HepG2 (cell line): Measurements from ENCODE around the gene TBX6. TPM values are rescaled to one million over a fixed set of nuclear protein-coding genes. Genes with fewer than 3 reads are reported as not detected.

ENCODE experiments used
- AKAP8 ChIP-seq: sonication (generic); formaldehyde crosslinking; IDR thresholded peaks from 2 replicates; pipeline ENCODE4 v1.5.1; 2020; ENCODE audit warnings: mild to moderate bottlenecking, missing genetic modification reagents
- KMT2A ChIP-seq: sonication (generic); formaldehyde crosslinking; IDR thresholded peaks from 2 replicates; pipeline ENCODE4 v1.4.0; 2020; ENCODE audit warnings: missing genetic modification reagents
- NBN ChIP-seq: fragments of 450-650 bp; conservative IDR thresholded peaks from 2 replicates; pipeline ENCODE4 v1.6.1; 2017
- REPIN1 ChIP-seq: sonication (generic); formaldehyde crosslinking; IDR thresholded peaks from 2 replicates; pipeline ENCODE4 v1.8.0; 2022; ENCODE audit warnings: missing genetic modification reagents, low read depth, mild to moderate bottlenecking, borderline replicate concordance
- SP4 ChIP-seq: sonication (generic); formaldehyde crosslinking; IDR thresholded peaks from 2 replicates; pipeline ENCODE4 v1.8.1; 2023; ENCODE audit warnings: mild to moderate bottlenecking, missing genetic modification reagents
- ZNF33A ChIP-seq: sonication (generic); formaldehyde crosslinking; IDR thresholded peaks from 2 replicates; pipeline ENCODE4 v1.5.1; 2020; ENCODE audit warnings: missing genetic modification reagents, mild to moderate bottlenecking, moderate library complexity, borderline replicate concordance
- ZNF703 ChIP-seq: sonication (generic); formaldehyde crosslinking; IDR thresholded peaks from 2 replicates; pipeline ENCODE4 v1.5.1; 2020; ENCODE audit warnings: missing genetic modification reagents, mild to moderate bottlenecking, moderate library complexity, borderline replicate concordance
- ZNF879 ChIP-seq: sonication (generic); formaldehyde crosslinking; IDR thresholded peaks from 2 replicates; pipeline ENCODE4 v1.8.1; 2023; ENCODE audit warnings: missing genetic modification reagents
- polyA plus RNA-seq, 8 experiments: library from polyadenylated mRNA; depleted of rRNA in 3 of 8; stranded (reverse) in 7 of 8; unstranded in 1 of 8; fragments of >200 nt; fragmentation: Illumina TruSeq in 4 of 8; extraction: Trizol in 4 of 8; gene quantifications; 2 replicates each; pipeline versions ENCODE4 v1.2.1 to v1.2.3, GENCODE V29; 2011 to 2016; ENCODE audit warnings: low read depth in 4 of 8, missing spikeins in 1 of 8, mixed read lengths in 1 of 8; ENCODE audit not compliant: insufficient read depth in 1 of 8
- total RNA-seq, 5 experiments: library from RNA; depleted of rRNA; stranded (reverse); fragments of >200 nt; fragmentation: Illumina TruSeq; extraction: Trizol; gene quantifications; 2 replicates each; pipeline ENCODE4 v1.2.3, GENCODE V29; 2016; ENCODE audit warnings: low read depth in 1 of 5
- TF ChIP-seq, protein P1 (sequence below): sonication (generic); formaldehyde crosslinking; IDR thresholded peaks from 2 replicates; pipeline ENCODE4 v1.4.0; 2020; ENCODE audit warnings: missing genetic modification reagents
- TF ChIP-seq, protein P2 (sequence below): sonication (generic); formaldehyde crosslinking; conservative IDR thresholded peaks from 2 replicates; pipeline ENCODE4 v1.4.0; 2020; ENCODE audit warnings: mild to moderate bottlenecking, missing genetic modification reagents, moderate library complexity
- TF ChIP-seq, protein P3 (sequence below): IDR thresholded peaks from 2 replicates; pipeline ENCODE4 v1.6.1; 2016; ENCODE audit warnings: low read depth
- TF ChIP-seq, protein P4 (sequence below): sonication (generic); formaldehyde crosslinking; IDR thresholded peaks from 2 replicates; pipeline ENCODE4 v1.8.0; 2022; ENCODE audit warnings: missing genetic modification reagents, mild to moderate bottlenecking, moderate library complexity, borderline replicate concordance
- TF ChIP-seq, protein P5 (sequence below), 2 experiments: IDR thresholded peaks; 2 replicates each; pipeline ENCODE4 v1.6.1; 2011 to 2012; ENCODE audit warnings: low read length in 2 of 2, borderline replicate concordance in 1 of 2, low read depth in 1 of 2, mild to moderate bottlenecking in 1 of 2, moderate library complexity in 1 of 2

Gene TBX6
- total and polyA plus RNA-seq, 2 of the 13 experiments (the other 11 are each of a cell fraction or from before 2014, with no cell fraction given): 0.24 to 0.42 TPM

DNA sequence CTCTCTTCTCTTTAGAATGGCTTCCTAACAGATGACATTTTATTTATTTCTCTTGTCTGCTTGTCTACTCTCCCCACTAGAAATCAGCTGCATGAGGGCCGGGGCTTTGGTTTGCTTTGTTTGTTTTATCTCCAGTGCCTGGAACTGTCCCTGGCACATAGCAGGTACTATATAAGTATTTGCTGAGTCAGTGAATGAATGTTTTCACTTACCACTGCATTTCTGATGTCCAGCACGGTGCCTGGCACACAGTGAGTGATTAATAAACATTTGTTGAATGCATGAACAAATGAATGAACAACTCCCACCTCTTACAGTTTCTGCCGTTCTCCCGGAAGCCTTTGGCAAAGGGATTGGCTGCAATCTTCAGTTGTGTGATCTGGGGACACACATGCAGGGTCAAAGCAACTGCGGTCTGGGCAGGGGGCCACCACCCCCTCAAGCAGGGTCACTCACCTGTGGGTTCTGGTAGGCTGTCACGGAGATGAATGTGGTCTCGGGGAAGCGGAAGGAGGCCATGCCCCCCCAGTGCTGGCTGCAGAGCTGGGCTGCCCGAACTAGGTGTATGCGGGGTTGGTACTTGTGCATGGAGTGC is 3.4 kb downstream of the TBX6 start (continued):
- TF ChIP-seq, protein P1, sequence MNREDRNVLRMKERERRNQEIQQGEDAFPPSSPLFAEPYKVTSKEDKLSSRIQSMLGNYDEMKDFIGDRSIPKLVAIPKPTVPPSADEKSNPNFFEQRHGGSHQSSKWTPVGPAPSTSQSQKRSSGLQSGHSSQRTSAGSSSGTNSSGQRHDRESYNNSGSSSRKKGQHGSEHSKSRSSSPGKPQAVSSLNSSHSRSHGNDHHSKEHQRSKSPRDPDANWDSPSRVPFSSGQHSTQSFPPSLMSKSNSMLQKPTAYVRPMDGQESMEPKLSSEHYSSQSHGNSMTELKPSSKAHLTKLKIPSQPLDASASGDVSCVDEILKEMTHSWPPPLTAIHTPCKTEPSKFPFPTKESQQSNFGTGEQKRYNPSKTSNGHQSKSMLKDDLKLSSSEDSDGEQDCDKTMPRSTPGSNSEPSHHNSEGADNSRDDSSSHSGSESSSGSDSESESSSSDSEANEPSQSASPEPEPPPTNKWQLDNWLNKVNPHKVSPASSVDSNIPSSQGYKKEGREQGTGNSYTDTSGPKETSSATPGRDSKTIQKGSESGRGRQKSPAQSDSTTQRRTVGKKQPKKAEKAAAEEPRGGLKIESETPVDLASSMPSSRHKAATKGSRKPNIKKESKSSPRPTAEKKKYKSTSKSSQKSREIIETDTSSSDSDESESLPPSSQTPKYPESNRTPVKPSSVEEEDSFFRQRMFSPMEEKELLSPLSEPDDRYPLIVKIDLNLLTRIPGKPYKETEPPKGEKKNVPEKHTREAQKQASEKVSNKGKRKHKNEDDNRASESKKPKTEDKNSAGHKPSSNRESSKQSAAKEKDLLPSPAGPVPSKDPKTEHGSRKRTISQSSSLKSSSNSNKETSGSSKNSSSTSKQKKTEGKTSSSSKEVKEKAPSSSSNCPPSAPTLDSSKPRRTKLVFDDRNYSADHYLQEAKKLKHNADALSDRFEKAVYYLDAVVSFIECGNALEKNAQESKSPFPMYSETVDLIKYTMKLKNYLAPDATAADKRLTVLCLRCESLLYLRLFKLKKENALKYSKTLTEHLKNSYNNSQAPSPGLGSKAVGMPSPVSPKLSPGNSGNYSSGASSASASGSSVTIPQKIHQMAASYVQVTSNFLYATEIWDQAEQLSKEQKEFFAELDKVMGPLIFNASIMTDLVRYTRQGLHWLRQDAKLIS (CRISPR knock-in tag): no peak
- TF ChIP-seq NBN: no peak
- TF ChIP-seq, protein P2, sequence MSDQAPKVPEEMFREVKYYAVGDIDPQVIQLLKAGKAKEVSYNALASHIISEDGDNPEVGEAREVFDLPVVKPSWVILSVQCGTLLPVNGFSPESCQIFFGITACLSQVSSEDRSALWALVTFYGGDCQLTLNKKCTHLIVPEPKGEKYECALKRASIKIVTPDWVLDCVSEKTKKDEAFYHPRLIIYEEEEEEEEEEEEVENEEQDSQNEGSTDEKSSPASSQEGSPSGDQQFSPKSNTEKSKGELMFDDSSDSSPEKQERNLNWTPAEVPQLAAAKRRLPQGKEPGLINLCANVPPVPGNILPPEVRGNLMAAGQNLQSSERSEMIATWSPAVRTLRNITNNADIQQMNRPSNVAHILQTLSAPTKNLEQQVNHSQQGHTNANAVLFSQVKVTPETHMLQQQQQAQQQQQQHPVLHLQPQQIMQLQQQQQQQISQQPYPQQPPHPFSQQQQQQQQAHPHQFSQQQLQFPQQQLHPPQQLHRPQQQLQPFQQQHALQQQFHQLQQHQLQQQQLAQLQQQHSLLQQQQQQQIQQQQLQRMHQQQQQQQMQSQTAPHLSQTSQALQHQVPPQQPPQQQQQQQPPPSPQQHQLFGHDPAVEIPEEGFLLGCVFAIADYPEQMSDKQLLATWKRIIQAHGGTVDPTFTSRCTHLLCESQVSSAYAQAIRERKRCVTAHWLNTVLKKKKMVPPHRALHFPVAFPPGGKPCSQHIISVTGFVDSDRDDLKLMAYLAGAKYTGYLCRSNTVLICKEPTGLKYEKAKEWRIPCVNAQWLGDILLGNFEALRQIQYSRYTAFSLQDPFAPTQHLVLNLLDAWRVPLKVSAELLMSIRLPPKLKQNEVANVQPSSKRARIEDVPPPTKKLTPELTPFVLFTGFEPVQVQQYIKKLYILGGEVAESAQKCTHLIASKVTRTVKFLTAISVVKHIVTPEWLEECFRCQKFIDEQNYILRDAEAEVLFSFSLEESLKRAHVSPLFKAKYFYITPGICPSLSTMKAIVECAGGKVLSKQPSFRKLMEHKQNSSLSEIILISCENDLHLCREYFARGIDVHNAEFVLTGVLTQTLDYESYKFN (CRISPR knock-in tag): no peak; the same call in 1 of the 2 replicates
- TF ChIP-seq ZNF703: no peak
- TF ChIP-seq, protein P3, sequence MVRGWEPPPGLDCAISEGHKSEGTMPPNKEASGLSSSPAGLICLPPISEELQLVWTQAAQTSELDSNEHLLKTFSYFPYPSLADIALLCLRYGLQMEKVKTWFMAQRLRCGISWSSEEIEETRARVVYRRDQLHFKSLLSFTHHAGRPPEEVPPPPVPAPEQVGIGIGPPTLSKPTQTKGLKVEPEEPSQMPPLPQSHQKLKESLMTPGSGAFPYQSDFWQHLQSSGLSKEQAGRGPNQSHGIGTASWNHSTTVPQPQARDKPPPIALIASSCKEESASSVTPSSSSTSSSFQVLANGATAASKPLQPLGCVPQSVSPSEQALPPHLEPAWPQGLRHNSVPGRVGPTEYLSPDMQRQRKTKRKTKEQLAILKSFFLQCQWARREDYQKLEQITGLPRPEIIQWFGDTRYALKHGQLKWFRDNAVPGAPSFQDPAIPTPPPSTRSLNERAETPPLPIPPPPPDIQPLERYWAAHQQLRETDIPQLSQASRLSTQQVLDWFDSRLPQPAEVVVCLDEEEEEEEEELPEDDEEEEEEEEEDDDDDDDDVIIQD (CRISPR knock-in tag): no peak
- TF ChIP-seq ZNF33A (CRISPR knock-in tag): no peak
- TF ChIP-seq, protein P4, sequence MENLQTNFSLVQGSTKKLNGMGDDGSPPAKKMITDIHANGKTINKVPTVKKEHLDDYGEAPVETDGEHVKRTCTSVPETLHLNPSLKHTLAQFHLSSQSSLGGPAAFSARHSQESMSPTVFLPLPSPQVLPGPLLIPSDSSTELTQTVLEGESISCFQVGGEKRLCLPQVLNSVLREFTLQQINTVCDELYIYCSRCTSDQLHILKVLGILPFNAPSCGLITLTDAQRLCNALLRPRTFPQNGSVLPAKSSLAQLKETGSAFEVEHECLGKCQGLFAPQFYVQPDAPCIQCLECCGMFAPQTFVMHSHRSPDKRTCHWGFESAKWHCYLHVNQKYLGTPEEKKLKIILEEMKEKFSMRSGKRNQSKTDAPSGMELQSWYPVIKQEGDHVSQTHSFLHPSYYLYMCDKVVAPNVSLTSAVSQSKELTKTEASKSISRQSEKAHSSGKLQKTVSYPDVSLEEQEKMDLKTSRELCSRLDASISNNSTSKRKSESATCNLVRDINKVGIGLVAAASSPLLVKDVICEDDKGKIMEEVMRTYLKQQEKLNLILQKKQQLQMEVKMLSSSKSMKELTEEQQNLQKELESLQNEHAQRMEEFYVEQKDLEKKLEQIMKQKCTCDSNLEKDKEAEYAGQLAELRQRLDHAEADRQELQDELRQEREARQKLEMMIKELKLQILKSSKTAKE: no peak
- no peak for TF ChIP-seq ZNF879 (CRISPR knock-in tag)
- TF ChIP-seq, protein P5, sequence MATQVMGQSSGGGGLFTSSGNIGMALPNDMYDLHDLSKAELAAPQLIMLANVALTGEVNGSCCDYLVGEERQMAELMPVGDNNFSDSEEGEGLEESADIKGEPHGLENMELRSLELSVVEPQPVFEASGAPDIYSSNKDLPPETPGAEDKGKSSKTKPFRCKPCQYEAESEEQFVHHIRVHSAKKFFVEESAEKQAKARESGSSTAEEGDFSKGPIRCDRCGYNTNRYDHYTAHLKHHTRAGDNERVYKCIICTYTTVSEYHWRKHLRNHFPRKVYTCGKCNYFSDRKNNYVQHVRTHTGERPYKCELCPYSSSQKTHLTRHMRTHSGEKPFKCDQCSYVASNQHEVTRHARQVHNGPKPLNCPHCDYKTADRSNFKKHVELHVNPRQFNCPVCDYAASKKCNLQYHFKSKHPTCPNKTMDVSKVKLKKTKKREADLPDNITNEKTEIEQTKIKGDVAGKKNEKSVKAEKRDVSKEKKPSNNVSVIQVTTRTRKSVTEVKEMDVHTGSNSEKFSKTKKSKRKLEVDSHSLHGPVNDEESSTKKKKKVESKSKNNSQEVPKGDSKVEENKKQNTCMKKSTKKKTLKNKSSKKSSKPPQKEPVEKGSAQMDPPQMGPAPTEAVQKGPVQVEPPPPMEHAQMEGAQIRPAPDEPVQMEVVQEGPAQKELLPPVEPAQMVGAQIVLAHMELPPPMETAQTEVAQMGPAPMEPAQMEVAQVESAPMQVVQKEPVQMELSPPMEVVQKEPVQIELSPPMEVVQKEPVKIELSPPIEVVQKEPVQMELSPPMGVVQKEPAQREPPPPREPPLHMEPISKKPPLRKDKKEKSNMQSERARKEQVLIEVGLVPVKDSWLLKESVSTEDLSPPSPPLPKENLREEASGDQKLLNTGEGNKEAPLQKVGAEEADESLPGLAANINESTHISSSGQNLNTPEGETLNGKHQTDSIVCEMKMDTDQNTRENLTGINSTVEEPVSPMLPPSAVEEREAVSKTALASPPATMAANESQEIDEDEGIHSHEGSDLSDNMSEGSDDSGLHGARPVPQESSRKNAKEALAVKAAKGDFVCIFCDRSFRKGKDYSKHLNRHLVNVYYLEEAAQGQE (IDR thresholded peaks at IDR 0.05; ENCODE audit: borderline replicate concordance in 1 of 2, low read depth in 1 of 2, low read length in 2 of 2): no peak
- TF ChIP-seq AKAP8 (CRISPR knock-in tag): peak; percentile 42; the same call in 1 of the 2 replicates
- TF ChIP-seq REPIN1 (CRISPR knock-in tag): no peak
- no peak for TF ChIP-seq KMT2A (CRISPR knock-in tag)
- TF ChIP-seq SP4: peak; percentile 5; the same call in 1 of the 2 replicates
